OCI-LY7 (cell line): ENCODE measurements around the gene EID2B. TPM values are rescaled to one million over a fixed set of nuclear protein-coding genes. Genes with fewer than 3 reads are reported as not detected.
A peak's percentile ranks its signal among the peaks of the same experiment; 100 is the strongest.

Experiments
- BruUV-seq: library from RNA; stranded (reverse); fragments of 400-500 nt; replicated peaks from 2 replicates; lab custom pipeline; 2021; lab: Mats Ljungman, UMichigan
- CTCF ChIA-PET: fragments of 300-600 bp; sonication (Branson Sonifier 250); formaldehyde crosslinking; loops from one replicate; lab custom pipeline; 2022; ENCODE audit warnings: antibody characterized with exemption; ENCODE audit not compliant: unreplicated experiment; lab: Charles Lee
- POLR2A ChIA-PET: fragments of 300-600 bp; sonication (Branson Sonifier 250); formaldehyde crosslinking; loops from one replicate; lab custom pipeline; 2022; ENCODE audit warnings: antibody characterized with exemption; lab: Charles Lee
- DNase-seq: peaks from one replicate; pipeline ENCODE4 v3.0.0-alpha.2; 2015; ENCODE audit warnings: low spot score
- H2AFZ ChIP-seq: fragments of 200-600 bp; sonication (generic), shearing (Covaris generic); 2 replicates; pipeline ENCODE4 v1.6.1; 2014; ENCODE audit warnings: mild to moderate bottlenecking, antibody characterized with exemption, low read length, moderate library complexity
- H3K27ac ChIP-seq: fragments of 200-600 bp; sonication (generic); 2 replicates; pipeline ENCODE4 v1.5.1; 2014; ENCODE audit warnings: mixed run types, low read depth, mild to moderate bottlenecking, moderate library complexity, low read length, inconsistent platforms; ENCODE audit not compliant: poor library complexity, severe bottlenecking
- H3K36me3 ChIP-seq: fragments of 200-600 bp; sonication (generic); 2 replicates; pipeline ENCODE4 v1.6.1; 2014; ENCODE audit warnings: mild to moderate bottlenecking, antibody characterized with exemption, low read length, moderate library complexity, mixed read lengths; ENCODE audit not compliant: insufficient read depth
- H3K4me1 ChIP-seq: fragments of 200-600 bp; sonication (generic); 2 replicates; pipeline ENCODE4 v1.5.1; 2014; ENCODE audit warnings: mild to moderate bottlenecking, low read length; ENCODE audit not compliant: insufficient read depth, poor library complexity, severe bottlenecking
- H3K4me2 ChIP-seq: fragments of 200-600 bp; sonication (generic); 2 replicates; pipeline ENCODE4 v1.6.1; 2014; ENCODE audit warnings: mild to moderate bottlenecking, low read length
- H3K4me3 ChIP-seq: fragments of 200-600 bp; sonication (generic); 2 replicates; pipeline ENCODE4 v1.5.1; 2014; ENCODE audit warnings: mild to moderate bottlenecking, low read depth, low read length; ENCODE audit not compliant: poor library complexity, severe bottlenecking
- H3K79me2 ChIP-seq: fragments of 200-600 bp; sonication (generic); 2 replicates; pipeline ENCODE4 v1.6.1; 2016; ENCODE audit warnings: low read depth, mild to moderate bottlenecking, low read length, moderate library complexity, mixed read lengths; ENCODE audit not compliant: insufficient read depth
- H3K9me2 ChIP-seq: fragments of 200-600 bp; sonication (generic); 2 replicates; pipeline ENCODE4 v1.6.1; 2016; ENCODE audit warnings: mild to moderate bottlenecking, low read length, mixed read lengths; ENCODE audit not compliant: insufficient read depth
- H3K9me3 ChIP-seq: fragments of 200-600 bp; sonication (generic); 2 replicates; pipeline ENCODE4 v1.6.1; 2014; ENCODE audit warnings: mild to moderate bottlenecking, mixed run types, low read length, mixed read lengths
- H4K20me1 ChIP-seq: fragments of 200-600 bp; sonication (generic); 2 replicates; pipeline ENCODE4 v1.6.1; 2014; ENCODE audit warnings: mild to moderate bottlenecking, antibody characterized with exemption, low read length, moderate library complexity, mixed read lengths; ENCODE audit not compliant: insufficient read depth
- CTCF ChIP-seq: fragments of 200-600 bp; sonication (generic); conservative IDR thresholded peaks from 2 replicates; pipeline ENCODE4 v1.5.1; 2014; ENCODE audit warnings: mild to moderate bottlenecking, antibody characterized with exemption, low read length, moderate library complexity, mixed read lengths
- EZH2phosphoT487 ChIP-seq: fragments of 200-600 bp; sonication (generic); IDR thresholded peaks from 2 replicates; pipeline ENCODE4 v1.6.1; 2018; ENCODE audit warnings: low read depth, borderline replicate concordance, mild to moderate bottlenecking, mixed run types, antibody characterized with exemption, low read length, moderate library complexity, mixed read lengths
- intact Hi-C: fragments of 100-400 bp; cut with micrococcal nuclease; formaldehyde crosslinking; loops from one replicate; pipeline ENCODE4 v1.10.0; 2022; ENCODE audit not compliant: unreplicated experiment
- total RNA-seq, 2 experiments: library from RNA; depleted of rRNA in 1 of 2; stranded (reverse); fragments of >200 nt in 1 of 2; shearing (Covaris generic) in 1 of 2; gene quantifications; 2 replicates each; pipeline ENCODE4 v1.2.3, GENCODE V29; 2014 to 2022

The EID2B gene
- total RNA-seq, 2 experiments from 2014 or later: 8.8 to 13.9 TPM

DNA sequence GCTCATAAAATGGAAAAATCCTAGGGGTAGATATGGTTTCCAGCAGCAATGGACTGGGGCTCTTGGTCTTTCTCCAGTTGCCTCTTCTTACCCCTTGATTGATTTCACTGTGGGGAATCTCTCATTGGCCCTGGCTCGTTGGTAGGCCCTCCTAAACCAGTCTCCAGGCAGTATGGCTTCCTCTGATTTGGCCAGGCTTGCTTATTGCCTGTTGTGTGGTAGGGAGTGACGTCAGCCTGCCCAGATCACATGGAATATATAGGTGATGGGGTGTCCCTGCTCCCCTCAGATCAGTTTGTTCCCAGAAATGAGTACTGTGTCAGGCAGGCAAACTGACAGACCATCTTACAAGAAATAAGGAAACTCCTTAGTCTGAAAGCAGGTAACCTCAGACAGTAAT, 23.4 kb downstream of the EID2B start:
- H3K9me2 ChIP-seq: no peaks in the 10 kb centered on the region
- no peaks in the 10 kb centered on the region for H4K20me1 ChIP-seq
- H3K4me2 ChIP-seq: no peak overlapping the region
- TF ChIP-seq EZH2phosphoT487 (no peak), CTCF (no peak)
- H3K27ac ChIP-seq: no peak overlapping the region
- no peaks in the 10 kb centered on the region for H3K9me3 ChIP-seq
- POLR2A ChIA-PET: interaction anchor here (0.7 to 1.2 kb wide), 2 partner anchors 10 kb away, joined by 4 read pairs; no protein-coding TSS in a partner anchor
- no peaks in the 10 kb centered on the region for H3K4me1 ChIP-seq
- no peaks in the 10 kb centered on the region for H3K36me3 ChIP-seq
- no peak overlapping the region for H3K4me3 ChIP-seq
- CTCF ChIA-PET: no interaction called here
- no peaks in the 10 kb centered on the region for H3K79me2 ChIP-seq
- no TSS peak for BruUV-seq
- no peak overlapping the region for H2AFZ ChIP-seq
- intact Hi-C loops: no loop called here
- DNase-seq: no peak

GRCh38 chr19:39508629-39509028, 24.0 kb downstream of the EID2B start:
- BruUV-seq: no TSS peak
- H3K4me3 ChIP-seq: no peak overlapping the region
- no peak overlapping the region for H3K4me2 ChIP-seq
- no peak overlapping the region for H2AFZ ChIP-seq
- H3K4me1 ChIP-seq: no peaks in the 10 kb centered on the region
- POLR2A ChIA-PET: interaction anchor here (1.2 kb wide), 1 partner anchor 10 kb away, joined by 4 read pairs; no protein-coding TSS in a partner anchor
- no peak for TF ChIP-seq CTCF
- TF ChIP-seq EZH2phosphoT487: no peak
- no peaks in the 10 kb centered on the region for H3K79me2 ChIP-seq
- H3K9me3 ChIP-seq: no peaks in the 10 kb centered on the region
- CTCF ChIA-PET: no interaction called here
- H4K20me1 ChIP-seq: no peaks in the 10 kb centered on the region
- H3K27ac ChIP-seq: no peak overlapping the region
- H3K9me2 ChIP-seq: no peaks in the 10 kb centered on the region
- DNase-seq: no peak
- H3K36me3 ChIP-seq: no peaks in the 10 kb centered on the region
- intact Hi-C loops: no loop called here

DNA sequence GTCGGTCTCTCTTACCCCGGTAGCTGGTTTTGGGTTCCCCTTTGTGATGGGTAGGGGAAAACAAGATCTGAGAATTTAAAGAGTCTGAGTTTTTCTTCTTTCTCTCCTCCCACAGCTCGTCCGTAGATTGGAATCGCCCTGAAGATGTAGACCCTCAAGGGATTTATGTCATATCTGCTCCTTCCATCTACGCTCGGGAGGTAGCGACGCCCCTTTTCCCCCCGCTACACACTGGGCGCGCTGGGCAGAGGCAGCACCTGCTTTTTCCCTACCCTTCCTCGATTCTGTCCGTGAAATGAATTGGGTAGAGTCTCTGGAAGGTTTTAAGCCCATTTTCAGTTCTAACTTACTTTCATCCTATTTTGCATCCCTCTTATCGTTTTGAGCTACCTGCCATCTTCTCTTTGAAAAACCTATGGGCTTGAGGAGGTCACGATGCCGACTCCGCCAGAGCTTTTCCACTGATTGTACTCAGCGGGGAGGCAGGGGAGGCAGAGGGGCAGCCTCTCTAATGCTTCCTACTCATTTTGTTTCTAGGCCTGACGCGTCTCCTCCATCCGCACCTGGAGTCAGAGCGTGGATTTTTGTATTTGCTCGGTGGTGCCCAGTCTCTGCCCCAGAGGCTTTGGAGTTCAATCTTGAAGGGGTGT, 24.8 kb downstream of the EID2B start:
- Histone ChIP-seq H4K20me1 (no peaks in the 10 kb centered on the region), H3K9me3 (no peaks in the 10 kb centered on the region), H3K79me2 (no peaks in the 10 kb centered on the region), H3K27ac (no peak overlapping the region), H3K9me2 (no peaks in the 10 kb centered on the region), H3K36me3 (no peaks in the 10 kb centered on the region), H3K4me3 (peak overlapping the region; percentile 64), H3K4me1 (no peaks in the 10 kb centered on the region), H3K4me2 (peak overlapping the region; percentile 59), H2AFZ (peak overlapping the region; percentile 57; the same call in 1 of the 2 replicates)
- TF ChIP-seq EZH2phosphoT487: no peak; the same call in 1 of the 2 replicates
- TF ChIP-seq CTCF: no peak
- POLR2A ChIA-PET: interaction anchor here (0.7 kb wide), 1 partner anchor 25 kb away, joined by 3 read pairs; the partner anchor contains the start of gene EID2B
- no TSS peak for BruUV-seq
- CTCF ChIA-PET: interaction anchor here (1.0 kb wide), 1 partner anchor 25 kb away, joined by 3 read pairs; no protein-coding TSS in a partner anchor
- intact Hi-C loops: no loop called here
- DNase-seq: no peak
